SH-SY5Y (cell line): ENCODE results near the gene AGBL1.

Experiments used
- GATA2 ChIP-seq: IDR thresholded peaks from 2 replicates; pipeline ENCODE4 v1.6.1; 2011; ENCODE audit warnings: mild to moderate bottlenecking, low read depth, low read length
- GATA3 ChIP-seq: IDR thresholded peaks from 2 replicates; pipeline ENCODE4 v1.6.1; 2011; ENCODE audit warnings: low read depth, mild to moderate bottlenecking, low read length, moderate library complexity

DNA sequence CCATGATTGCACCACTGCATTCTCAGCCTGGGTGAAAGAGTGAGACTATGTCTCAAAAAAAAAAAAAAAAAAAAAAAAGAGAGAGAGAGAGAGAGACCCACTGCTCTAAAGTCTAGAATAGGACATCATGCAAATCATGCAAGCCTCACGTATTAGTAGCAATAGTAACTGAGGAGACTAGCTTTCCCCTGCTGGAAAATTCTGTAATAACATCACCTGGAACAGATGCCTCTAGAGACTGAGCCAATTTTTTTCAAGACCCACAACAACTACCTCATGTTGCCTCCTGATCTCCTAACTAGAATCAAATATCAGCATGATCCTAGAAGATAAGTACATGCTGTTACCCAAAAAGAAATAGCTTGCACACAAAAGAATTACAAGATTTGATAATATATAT is 461.9 kb downstream of the AGBL1 start:
- TF ChIP-seq GATA2 (no peak), GATA3 (no peak)
